NCI-H146 (cell line): ENCODE results near the gene FICD.

Source experiments
- DNase-seq: peaks from one replicate; lab custom pipeline; 2025; lab: John Stamatoyannopoulos, UW

The FICD gene

DNA sequence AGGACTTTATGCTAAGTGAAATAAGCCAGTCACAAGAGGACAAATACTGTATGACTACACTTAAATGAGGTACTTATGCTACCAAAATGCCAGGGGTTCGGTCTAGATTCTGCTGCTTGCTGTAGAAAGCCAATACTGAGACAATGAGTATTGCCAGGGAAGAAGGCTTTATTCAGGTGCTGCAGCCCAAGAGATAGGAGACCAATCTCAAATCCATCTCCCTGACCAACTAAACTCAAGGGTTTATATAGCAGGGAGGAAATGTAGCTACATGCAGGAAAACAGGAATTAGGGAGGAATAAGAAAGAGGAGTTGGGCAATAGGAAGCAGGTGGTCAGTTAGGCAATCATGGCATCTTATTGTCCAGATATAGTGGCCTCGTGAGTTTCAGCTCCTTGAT, 12.2 kb upstream of the FICD start:
- DNase-seq, result no peak

- DNase-seq, result peak; percentile 59
These were observed 9.9 kb upstream of the FICD start for GRCh38 chr12:108505129-108505528.

GRCh38 chr12:108507971-108508642, 7.0 kb upstream of the FICD start:
- DNase-seq, result no peak

- DNase-seq, result no peak
These were observed 5.3 kb upstream of the FICD start for GRCh38 chr12:108509806-108510205.

- no peak for DNase-seq
These were observed 4.2 kb upstream of the FICD start for GRCh38 chr12:108510836-108511235.

- DNase-seq, result peak; percentile 61
These were observed 3.2 kb upstream of the FICD start for GRCh38 chr12:108511633-108512540.

DNA sequence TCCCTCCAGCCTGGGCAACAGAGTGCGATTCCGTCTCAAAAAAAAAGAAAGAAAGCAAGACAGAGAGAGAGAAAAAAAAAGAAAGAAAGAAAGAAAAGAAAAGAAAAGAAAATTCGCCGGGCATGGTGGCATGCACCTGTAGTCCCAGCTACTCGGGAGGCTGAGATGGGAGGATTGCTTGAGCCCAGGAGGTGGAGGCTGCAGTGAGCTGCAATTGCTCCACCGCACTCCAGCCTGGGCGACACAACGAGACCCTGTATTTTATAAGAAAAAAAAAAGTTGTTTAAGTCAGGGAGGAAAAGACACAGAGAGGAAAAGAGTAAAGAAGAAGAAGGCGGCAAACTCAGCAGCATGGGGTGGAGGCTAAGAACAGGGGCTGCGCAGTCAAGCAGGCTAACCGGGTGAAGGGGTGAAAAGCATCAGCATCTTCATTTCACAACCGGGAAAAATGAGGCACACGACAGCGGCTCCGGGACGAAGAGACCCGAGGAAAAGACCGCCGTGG, 557 bp upstream of the FICD start:
- DNase-seq, result no peak

GRCh38 chr12:108515916-108516315, 839 bp downstream of the FICD start:
- DNase-seq, result no peak

- peak; percentile 7 for DNase-seq
These were observed 1.6 kb downstream of the FICD start for GRCh38 chr12:108516511-108517275.

- DNase-seq, result no peak
These were observed 2.4 kb downstream of the FICD start for GRCh38 chr12:108517288-108518100.

GRCh38 chr12:108518101-108518715, 3.1 kb downstream of the FICD start:
- no peak for DNase-seq

DNA sequence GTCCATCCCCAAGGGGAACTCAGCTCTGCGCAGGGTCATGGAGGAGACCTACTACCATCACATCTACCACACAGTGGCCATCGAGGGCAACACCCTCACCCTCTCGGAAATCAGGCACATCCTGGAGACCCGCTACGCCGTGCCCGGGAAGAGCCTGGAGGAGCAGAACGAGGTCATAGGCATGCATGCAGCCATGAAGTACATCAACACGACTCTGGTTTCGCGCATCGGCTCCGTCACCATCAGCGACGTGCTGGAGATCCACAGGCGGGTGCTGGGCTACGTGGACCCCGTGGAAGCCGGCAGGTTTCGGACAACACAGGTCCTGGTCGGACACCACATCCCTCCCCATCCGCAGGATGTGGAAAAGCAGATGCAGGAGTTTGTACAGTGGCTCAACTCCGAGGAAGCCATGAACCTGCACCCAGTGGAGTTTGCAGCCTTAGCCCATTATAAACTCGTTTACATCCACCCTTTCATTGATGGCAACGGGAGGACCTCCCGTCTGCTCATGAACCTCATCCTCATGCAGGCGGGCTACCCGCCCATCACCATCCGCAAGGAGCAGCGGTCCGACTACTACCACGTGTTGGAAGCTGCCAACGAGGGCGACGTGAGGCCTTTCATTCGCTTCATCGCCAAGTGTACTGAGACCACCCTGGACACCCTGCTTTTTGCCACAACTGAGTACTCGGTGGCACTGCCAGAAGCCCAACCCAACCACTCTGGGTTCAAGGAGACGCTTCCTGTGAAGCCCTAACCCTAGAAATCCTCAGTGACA, 3.8 kb downstream of the FICD start:
- DNase-seq, result no peak

GRCh38 chr12:108519558-108519957, 4.5 kb downstream of the FICD start:
- no peak for DNase-seq

- no peak for DNase-seq
These were observed 8.3 kb downstream of the FICD start for GRCh38 chr12:108523365-108523764.

GRCh38 chr12:108525681-108526080, 10.6 kb downstream of the FICD start:
- no peak for DNase-seq

DNA sequence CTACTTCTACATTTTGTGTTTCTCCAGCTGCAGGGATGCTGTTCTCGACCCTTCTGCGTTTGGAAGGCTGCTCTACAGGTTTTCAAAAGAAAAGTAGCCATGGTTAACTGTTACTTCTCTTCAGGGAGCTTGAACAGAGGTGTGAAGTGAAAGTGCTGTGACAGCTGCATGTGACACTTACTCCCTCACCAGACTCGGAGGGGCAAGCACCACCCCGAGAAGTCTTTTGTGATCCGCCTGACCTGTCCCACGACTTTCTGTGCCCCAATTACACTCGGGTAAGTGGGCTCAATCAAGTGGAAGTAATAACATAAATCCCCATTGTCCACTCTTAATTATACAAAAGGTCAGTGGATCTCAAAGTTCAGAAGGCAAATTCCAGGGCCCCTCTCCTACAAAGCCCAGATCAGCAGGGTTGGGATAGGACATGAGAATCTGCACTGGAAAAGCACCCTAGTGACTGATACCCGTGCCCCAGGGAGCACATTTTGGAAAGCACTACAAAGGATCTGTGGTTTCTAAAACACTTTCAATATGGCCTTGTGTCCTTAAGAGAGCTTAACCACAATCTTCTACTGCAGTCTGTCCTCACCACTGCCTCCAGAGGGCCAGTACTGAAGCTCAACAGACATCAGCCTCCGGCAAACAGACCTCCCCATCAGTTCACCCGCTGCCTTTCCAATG, 11.5 kb downstream of the FICD start:
- no peak for DNase-seq

DNA sequence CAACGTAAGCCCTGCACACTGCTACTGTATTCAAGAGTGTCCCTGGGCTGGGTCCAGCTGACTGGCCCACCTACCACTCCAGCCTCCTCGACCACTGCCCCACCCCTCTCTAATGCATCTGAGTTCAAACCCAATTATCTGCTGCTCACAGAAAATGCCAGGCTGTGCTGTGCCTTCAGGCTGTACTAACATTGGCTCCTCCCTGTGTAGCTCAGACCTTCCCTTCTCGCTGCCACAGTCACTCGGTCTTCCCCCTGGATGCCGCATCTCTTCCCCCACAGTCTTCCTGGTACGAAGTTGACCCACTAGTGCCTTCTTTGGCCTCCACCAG, 12.1 kb downstream of the FICD start:
- no peak for DNase-seq

DNA sequence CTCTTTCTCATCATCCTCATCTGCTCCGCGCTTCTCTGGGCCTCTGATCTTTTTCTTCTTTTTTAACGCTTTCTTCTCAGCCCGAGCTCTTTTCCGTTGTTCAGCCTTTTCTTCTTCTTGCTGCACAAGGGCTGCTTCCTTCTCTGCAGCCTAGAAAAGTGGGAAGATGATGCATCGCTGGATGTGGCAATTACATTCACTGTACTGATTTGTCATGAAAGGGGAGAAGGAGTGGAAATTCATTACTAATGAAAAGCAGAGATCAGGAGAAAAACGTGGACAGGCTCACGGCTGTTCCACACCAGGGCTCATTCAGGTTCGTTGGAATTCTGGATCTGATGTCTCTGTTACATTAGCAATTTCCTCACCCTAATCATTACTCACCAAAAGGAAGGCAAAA, 15.1 kb downstream of the FICD start:
- no peak for DNase-seq

- peak; percentile 30 for DNase-seq
These were observed 17.1 kb downstream of the FICD start for GRCh38 chr12:108531929-108532848.
